Posterior cingulate gyrus (tissue), 11 donors: ENCODE data around the gene KCNQ4.
A peak's percentile ranks its signal among the peaks of the same experiment; 100 is the strongest.

Experiments
- DNase-seq, 10 donors: peaks; one replicate each; pipeline versions ENCODE4 v3.0.0 to v3.0.0-alpha.2; 2020 to 2021; ENCODE audit warnings: mixed read lengths in 3 of 10
- intact Hi-C: fragments of 100-400 bp; cut with DNase I; formaldehyde crosslinking; loops from one replicate; pipeline ENCODE4 v1.15.1; 2023

Gene KCNQ4

DNA sequence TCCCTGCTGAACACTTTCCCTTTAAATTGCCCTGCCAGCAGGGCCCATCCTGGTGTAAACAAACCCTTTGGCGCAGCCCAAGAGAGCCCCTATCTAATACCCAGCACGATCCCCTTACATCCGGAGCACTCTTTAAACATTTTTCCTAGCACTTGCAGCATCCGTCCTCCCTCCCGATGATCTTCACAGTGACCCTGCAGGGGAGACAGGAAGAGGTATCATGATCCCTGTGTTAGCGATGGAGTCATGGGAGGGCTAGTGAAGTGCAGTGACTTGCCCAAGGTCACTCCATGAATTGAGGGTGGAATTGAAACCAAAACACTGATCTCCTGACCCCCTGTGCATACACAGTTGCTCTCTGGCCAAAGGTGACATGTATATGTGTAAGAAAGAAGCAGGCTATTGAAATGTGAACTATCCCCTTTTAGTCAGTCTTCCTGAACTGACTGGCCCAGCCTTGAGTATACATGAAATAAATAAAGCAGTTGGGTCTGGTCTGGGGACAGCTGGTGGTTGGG lies 9.8 kb upstream of the KCNQ4 start:
- intact Hi-C loops = loop anchor here (2.0 to 5.0 kb wide), 2 partner anchors 62 to 77 kb away; no protein-coding TSS in a partner anchor
- no peak for DNase-seq

DNA sequence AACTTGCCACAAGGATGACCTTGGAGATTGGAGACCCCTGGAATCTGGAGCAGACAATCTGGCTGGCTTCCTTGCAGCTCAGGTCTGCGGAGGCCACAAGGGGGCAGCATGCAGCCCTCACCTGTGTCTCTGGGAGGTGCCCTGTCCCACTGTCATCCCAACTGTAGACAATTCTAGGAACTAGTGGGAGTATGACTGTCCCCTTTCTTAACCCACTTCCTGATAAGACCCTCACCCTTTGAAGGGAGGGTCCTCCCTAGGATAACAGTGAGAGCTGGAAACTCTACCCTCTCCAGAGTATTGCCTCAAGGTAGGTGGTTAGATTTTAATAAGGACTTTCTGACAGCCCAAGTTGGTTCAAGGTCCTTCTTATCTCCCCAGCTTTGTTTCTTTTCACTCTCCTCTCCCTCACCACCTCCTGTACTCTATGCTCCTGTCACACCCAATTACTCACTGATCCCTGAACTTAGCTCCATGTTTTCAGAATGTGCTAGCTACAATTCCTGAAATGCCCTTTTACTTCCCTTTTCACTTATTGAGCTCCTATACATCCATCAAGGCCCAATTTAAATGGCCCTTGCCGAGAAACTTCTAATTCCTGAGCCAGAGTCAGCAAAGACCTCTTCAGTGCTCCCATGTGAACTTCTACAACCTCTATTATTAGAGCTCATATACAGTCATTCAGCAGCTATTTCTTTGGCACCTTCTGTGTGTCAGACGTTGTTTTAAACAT lies 9.2 kb upstream of the KCNQ4 start:
- DNase-seq = peak in 7 of 10 donors; percentile 44 to 93 (median 55)
- intact Hi-C loops = loop anchor here (2.0 to 5.0 kb wide), 2 partner anchors 62 to 76 kb away; no protein-coding TSS in a partner anchor

DNA sequence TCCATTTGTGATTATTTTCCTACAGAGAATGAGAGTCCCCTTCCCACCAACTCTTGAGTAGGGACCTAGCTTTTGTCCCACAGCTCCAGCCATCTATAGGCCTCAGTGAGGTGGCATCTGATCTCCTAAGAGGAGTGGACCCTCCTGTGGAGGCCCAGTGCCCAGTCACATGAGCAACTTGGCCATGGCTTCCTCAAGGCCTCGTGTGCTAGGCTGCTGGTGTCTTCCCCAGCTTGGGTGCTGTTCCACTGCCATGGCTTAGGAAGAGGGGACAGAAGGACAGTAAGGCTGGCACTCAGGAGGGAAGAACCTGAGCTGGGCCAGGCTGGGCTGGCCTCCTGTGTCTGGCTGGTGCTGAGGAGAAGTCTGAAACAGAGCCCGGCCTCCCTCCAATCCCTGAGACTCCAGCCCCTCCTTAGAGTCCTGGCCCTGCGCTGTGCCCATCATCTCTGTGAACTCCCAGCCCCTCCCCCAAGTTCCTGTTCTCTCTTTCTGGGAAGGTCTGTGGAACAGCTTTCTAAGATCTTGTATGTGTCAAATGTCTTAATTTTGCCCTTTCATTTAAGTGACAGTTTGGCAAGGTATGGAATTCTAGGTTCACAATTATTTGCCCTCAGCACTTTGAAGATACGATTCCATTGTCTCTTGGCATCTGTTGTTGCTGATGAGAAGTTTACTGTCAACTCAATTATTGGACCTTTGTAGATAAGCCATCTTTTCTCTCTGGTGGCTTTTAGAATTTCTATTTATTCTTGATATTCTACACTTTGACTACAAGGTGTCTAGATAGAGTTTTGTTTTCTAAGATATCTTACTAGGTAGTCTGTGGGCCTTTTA lies 7.1 kb upstream of the KCNQ4 start:
- intact Hi-C loops = no loop called here
- no peak for DNase-seq

DNA sequence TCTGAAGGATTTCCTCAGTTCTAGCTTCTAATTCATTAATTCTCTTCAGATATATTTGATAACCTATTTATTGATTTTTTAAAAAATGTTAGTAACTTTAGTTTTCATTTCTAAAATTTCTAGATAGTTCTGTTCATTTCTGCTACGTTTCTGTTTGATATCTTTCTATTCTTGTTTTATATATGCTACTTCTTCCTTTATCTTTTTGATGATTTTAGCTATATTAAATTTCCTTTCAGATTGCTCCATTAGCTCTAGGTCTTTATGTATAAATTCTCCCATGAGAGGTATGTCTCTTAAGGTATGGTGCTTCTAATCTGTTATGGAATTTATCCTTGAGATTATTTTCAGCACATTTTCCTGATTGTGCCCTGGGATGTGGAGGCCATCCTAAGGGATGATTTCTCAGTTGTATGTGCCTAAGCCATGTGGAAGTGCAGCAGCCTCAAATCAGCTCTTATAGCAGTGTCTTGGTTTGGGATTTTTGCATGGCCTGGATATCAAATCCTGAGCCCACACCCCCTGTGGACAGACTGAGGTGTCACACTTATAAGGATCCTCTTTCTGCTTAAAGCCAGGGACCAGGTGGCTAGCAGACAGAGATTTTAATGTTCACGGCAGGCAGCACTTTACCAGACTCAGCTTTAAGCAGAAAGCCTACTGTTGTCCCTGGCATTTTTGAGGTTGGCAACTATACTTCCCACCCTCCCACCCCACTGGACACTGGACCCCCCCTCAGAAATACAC lies 6.2 kb upstream of the KCNQ4 start:
- DNase-seq = no peak
- intact Hi-C loops = no loop called here

DNA sequence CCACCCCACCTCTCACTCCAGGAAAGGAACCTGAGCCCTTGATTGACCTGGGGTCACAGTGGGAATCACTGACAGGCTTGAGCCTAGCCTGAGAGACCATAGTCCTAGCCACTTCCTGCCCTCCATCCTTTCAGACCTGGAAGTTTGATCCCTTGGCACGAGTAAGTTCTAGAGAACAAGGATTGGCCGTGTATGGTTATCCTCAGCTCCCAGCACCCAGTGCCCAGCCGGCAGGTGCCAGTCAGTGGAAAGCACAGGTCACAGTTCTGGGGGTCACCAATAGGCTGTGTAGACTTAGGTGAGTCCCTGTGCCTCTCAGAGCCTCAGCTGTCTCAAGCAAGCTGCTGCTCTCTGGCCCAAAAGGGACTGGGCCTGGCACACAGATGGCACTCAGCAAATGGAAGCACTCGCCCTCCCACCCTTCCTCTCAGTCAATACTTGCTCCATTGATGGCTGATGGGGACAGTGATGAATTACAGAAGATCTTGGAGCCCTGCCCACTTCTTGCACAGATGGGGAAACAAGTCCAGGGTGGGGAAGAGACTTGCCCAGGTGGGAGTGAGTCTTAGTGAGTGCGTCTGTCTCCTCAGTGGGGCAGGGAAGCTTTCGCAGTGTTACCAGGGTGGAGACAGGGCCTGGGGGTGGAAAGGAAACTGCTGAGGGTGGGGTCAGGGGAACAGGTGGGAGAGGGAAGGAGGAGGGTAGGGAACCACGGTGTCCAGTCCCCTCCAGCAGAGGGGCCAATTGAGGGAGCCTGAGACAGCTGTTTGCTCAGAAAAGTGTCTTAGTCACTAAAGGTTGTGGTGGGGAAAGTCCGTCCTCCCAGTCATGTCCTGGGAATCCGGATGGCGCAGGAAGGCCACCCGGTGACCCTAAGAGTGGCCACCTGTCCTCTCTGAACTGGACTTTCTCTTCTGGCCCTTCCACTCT lies 2.6 kb upstream of the KCNQ4 start:
- intact Hi-C loops = loop anchor here (10.0 kb wide), 2 partner anchors 166 to 174 kb away; no protein-coding TSS in a partner anchor
- peak in 1 of 10 donors; percentile 44 for DNase-seq

DNA sequence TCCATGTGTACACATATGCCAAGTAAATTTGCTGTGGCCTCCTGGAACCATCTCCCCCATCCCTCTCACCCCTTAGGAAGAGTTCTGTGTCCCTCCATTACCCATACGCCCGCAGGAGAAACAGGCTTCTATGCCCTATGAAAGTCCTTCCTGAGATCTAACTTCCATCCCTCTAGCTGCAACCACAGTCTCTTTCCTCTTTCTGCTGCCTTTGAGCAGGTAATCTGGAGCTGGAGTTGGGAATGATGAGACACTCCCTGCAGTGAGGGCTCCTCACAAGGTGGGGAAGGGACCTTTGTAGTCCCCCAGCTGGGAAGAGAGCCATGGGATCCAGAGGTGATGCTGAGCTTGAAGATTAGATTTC lies 2.0 kb upstream of the KCNQ4 start:
- no peak for DNase-seq
- intact Hi-C loops = loop anchor here (10.0 kb wide), 2 partner anchors 167 to 173 kb away; no protein-coding TSS in a partner anchor

DNA sequence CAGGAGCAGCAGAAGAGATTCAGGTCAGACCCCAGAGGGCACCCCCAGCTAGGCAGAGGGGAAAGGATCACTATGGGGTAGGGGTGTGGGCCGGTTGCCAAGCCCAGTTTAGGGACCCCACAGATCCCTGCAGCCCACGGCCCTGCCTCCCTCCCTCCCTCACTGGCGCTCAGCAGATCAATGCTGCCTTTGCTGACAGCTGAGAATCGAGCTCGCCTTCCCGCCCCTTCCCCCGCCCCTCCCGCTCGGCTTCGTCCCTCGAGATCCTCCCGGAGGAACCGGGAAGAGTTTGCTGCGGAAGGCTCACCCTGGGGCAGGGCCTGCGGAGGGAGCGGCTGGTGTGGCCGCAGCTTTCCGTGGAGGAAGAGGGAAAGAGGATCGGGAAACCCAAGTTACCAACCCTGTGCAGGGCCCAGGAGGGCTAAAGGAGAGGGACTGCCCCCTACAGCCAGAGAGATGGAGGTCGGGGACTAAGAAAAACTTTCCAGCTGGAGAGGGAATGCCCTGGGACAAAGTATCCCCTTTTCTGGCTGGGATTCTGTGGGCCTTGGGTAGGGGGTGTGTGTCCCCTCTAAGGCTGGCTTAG lies 1.1 kb upstream of the KCNQ4 start:
- peak in 3 of 10 donors; percentile 59 to 74 (median 71) for DNase-seq
- intact Hi-C loops = loop anchor here (10.0 kb wide), 2 partner anchors 168 to 172 kb away; no protein-coding TSS in a partner anchor

DNA sequence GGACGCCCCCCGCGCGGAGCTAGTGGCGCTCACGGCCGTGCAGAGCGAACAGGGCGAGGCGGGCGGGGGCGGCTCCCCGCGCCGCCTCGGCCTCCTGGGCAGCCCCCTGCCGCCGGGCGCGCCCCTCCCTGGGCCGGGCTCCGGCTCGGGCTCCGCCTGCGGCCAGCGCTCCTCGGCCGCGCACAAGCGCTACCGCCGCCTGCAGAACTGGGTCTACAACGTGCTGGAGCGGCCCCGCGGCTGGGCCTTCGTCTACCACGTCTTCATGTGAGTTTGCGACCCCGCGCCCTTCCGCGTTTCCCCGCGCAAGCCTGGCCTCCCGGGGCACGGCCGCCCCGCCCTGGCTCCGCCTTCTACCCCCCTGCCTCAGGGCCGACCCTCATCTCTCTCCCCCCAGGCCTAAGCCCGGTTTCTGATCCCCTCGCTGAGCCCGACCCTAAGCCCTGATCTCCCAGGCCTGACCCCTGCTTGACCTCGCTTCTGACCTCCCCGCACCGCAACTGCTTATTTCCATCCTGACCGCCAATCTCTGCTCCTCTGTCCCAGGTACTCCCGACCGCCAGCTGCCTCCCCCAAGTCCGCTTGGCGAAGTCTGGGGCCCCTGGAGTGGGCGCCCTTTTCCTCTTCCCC lies 669 bp downstream of the KCNQ4 start:
- DNase-seq = peak in 3 of 10 donors; percentile 70 to 86 (median 75)
- intact Hi-C loops = loop anchor here (10.0 kb wide), 2 partner anchors 169 to 171 kb away; no protein-coding TSS in a partner anchor

DNA sequence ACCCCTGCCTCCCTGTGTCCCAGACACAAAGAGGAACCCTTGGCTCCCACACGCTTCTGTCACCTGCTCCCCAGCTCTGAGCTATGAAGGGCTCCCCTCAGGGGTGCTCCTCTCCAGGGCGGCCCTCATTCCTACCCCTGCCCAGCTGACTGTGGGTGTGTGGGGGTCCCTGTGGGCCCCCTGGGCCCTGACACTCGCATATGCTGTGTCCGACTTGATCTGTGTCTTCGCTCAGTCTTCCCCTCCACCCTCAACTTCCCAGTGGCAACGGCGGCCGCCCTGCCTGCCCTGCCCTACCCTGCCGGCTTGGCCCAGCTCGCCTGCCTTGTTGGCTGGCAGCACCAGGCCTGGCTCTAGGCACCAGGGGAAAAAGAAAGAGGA lies 1.2 kb downstream of the KCNQ4 start:
- intact Hi-C loops = loop anchor here (10.0 kb wide), 2 partner anchors 170 kb away; no protein-coding TSS in a partner anchor
- peak in 3 of 10 donors; percentile 46 to 73 (median 61) for DNase-seq

DNA sequence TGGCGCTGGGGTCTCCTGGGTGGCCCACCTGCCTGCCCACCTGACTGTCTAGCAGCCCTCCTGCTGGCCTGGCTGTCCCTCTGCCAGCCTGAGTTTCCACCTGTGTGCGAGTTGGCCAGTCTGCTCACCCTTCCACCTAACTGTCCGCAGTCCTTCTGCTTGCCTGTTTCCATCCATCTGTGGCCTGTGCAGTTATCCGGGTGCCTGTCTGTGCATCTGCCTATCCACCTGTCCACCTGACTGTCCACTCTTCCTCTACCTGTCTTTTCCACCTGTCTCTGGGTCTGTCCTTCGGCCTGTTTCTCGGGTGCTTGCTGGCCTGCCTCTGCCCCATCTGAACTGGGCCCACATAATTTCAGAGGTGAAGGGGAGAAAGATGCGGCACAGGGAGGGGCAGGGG lies 1.9 kb downstream of the KCNQ4 start:
- peak in 2 of 10 donors; percentile 35 to 50 for DNase-seq

DNA sequence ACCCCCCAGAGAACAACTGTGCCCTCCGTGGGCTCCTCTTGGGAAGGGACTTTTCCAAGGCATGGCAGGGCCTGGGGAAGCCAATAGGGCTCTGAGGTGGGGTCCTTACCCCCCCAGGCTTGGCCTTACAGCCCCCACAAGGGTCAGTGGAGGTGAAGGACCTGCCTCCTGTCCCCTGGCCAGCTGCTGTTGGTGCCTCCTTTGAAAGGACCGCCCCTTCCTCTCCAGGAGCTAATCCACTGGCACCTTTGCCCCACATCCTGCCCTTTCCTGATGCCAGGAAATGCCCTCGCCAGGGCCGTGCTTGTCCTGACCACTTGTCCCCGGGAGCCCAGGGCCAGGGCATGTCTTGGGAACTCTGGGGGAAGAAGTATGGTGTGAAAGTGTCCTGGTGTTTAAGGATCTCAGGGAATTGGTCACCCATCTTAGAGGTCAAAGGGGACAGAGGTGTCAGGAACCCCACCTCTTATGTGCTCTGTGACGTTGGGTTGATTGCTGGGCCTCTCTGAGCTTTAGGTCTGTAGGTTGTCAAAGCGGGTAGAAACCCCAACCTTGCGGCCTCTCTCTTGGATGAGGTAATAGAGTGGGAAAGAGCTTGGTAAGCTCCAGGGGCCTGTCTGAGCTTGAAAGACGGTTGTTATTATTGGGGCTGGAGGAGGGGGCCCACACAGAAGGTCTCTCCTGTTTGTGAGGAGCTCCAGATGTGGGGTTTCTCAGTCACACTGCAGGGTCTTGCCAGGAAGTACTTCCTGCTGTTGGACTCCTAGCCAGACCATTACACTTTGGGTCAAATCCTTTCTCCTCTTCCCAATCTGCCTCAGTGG lies 2.8 kb downstream of the KCNQ4 start:
- intact Hi-C loops = loop anchor here (10.0 kb wide), 2 partner anchors 168 to 172 kb away; no protein-coding TSS in a partner anchor
- DNase-seq = peak in 3 of 10 donors; percentile 8 to 66 (median 62)

More for the DNA sequence above, 1.9 kb downstream of the KCNQ4 start:
- intact Hi-C loops = loop anchor here (10.0 kb wide), 2 partner anchors 169 to 171 kb away; no protein-coding TSS in a partner anchor

DNA sequence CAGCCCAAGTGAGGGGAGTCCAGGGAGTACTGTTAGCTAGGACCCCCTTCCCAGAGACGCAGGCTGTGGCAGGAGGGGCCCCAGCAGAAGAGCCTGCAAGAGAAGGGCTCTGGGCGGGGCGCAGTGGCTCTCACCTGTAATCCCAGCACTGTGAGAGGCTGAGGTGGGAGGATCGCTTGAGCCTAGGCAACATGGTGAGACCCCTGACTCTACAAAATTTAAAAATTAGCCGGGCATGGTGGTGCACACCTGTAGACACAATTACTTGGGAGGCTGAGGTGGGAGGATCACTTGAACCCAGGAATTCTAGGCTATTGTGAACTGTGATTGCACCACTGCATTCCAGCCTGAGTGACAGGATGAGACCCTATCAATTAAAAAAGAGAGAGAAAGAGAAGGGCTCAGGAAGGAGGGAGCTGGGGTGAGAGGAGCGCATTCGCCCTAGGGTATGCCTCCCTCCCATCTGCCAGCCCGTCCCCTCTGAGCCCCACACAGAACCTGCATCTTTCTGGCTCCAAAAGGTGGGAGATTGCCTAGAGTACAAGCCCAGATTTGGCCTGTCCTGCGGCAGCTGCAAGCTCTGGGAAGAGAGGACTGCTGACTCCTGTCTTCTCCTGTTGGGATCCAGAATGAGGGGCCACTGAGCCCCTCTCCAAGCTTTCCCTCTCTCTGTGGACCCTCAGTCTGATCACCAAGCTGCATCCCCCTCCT lies 3.6 kb downstream of the KCNQ4 start:
- intact Hi-C loops = loop anchor here (10.0 kb wide), 2 partner anchors 168 to 172 kb away; no protein-coding TSS in a partner anchor
- DNase-seq = peak in 3 of 10 donors; percentile 40 to 65 (median 41)

DNA sequence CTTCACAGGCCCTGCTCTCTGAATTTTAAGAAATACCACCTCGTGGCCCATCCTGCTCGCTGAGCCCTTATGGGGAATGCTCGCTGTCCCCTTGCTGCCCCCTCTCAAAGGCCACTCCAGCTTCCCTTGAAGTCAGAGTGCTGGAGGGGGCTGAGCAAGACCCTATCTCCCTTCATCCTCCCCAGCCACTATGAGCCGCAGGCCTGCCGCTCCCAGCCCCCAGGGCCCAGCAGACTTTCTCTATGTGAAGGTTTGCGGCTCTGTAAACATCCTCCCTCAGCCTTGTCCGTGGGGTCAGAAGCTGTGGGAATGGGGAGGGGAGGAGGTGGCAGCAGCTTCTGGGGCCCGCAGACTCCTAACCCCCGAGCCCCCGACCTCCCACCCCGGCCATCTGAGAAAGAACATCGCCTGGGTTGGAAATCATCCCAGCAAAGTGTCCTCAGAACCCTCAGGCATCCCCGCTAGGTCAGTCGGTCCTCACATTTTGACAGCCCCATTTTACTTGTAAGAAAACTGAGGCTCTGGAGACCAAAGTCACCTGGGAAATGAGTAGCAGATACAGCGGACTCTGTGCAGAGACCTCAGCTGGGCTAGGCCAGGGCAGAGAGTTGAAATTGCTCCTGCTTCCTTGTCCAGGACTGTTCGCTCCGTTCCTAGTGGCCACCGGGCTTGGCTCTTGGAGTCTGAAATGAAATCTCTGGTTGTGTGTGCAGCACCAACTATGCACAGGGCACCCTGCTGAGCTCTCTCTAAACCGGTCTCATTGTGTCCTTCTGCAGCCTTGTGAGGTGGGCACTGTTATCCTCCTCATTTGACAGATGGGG lies 4.4 kb downstream of the KCNQ4 start:
- intact Hi-C loops = loop anchor here (10.0 kb wide), 2 partner anchors 167 to 173 kb away; no protein-coding TSS in a partner anchor
- DNase-seq = peak in 2 of 10 donors; percentile 57 to 71

DNA sequence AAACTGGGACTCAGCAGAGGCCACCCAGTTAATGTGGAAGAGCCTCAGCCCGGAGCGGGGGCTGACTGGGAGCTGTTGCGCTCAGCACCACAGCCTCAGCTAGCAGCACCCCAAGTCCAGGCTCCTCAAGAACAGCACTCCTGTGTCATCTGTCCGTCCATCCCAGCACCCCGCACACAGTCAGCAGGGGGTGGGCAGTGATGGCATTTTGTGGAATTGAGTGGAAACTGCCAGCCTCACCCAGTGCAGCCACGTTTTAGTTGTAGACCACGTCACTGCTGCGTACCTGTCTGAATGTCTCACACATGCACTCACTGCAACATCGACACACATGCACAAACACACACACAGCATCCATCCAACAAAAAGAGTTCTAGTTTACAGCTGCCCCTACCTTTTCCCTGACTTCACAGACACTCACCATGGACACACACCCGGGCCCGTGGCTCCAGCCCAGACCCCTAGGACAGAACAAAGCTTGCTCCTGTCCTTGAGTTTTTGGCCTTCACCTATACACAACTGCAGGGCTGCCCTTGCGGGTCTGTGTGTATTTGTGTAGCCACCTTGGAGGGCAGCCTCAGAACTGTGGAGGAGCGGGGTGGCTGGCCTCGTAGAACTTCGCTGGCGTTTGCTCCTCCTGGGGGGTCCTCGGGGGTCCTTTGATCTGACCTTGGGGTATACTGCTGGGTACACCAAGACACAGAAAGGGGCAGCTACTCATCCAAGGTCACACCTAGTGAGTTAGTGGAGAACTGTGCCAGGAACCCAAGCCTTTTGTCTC lies 5.2 kb downstream of the KCNQ4 start:
- peak in 2 of 10 donors; percentile 56 to 61 for DNase-seq
- intact Hi-C loops = loop anchor here (10.0 kb wide), 2 partner anchors 166 to 174 kb away; no protein-coding TSS in a partner anchor

DNA sequence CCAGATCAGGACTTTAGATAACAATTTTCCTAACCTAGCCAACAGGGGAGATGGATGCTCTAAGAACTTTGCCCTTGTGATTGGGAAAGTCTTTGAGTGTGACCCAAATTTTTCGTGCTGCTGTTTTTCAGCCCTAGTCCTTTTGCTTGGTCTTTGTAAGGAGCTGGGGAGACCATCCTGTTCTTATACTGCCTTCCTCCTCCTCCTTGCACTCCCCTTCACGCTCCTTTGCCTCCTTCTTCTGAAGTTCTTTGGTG lies 5.7 kb downstream of the KCNQ4 start:
- intact Hi-C loops = loop anchor here (10.0 kb wide), 2 partner anchors 166 to 174 kb away; no protein-coding TSS in a partner anchor

More for the DNA sequence above, 5.7 kb downstream of the KCNQ4 start:
- DNase-seq = no peak
